Bronchial epithelial cell (primary cell): ENCODE results near the gene BICRA. TPM values are rescaled to one million over a fixed set of nuclear protein-coding genes. Genes with fewer than 3 reads are reported as not detected.

ENCODE experiments used
- DNase-seq: peaks from one replicate; pipeline ENCODE4 v3.0.0-alpha.2; 2010; ENCODE audit warnings: low read depth
- FAIRE-seq: peaks from 2 replicates; lab custom pipeline; 2011; peaks lifted over from hg19 to GRCh38; lab: Jason Lieb, UNC
- H3K27me3 ChIP-seq: 2 replicates; pipeline ENCODE4 v1.5.1; 2011; ENCODE audit warnings: low read length; ENCODE audit not compliant: control insufficient read depth, insufficient read depth
- H3K36me3 ChIP-seq: 2 replicates; pipeline ENCODE4 v1.5.1; 2011; ENCODE audit warnings: low read length; ENCODE audit not compliant: control insufficient read depth, insufficient read depth
- H3K4me3 ChIP-seq: 2 replicates; pipeline ENCODE4 v1.5.1; 2011; ENCODE audit warnings: mild to moderate bottlenecking, low read depth, low read length, control low read depth
- total RNA-seq: library from RNA; depleted of rRNA; stranded (reverse); fragments of >200 nt; gene quantifications from 2 replicates; pipeline ENCODE4 v1.2.1, GENCODE V29; 2014
- TF ChIP-seq, protein P1 (sequence below): IDR thresholded peaks from 2 replicates; pipeline ENCODE4 v1.5.1; 2011; ENCODE audit warnings: mild to moderate bottlenecking, moderate library complexity, low read length, control low read depth, inconsistent platforms; ENCODE audit not compliant: insufficient read depth, severe bottlenecking

Gene BICRA
- total RNA-seq, 1 donor from 2014 or later: 4.5 TPM

GRCh38 chr19:47615230-47615629, 6.3 kb downstream of the BICRA start:
- DNase-seq: no peak
- no peaks in the 10 kb centered on the region for H3K27me3 ChIP-seq
- TF ChIP-seq, protein P1, sequence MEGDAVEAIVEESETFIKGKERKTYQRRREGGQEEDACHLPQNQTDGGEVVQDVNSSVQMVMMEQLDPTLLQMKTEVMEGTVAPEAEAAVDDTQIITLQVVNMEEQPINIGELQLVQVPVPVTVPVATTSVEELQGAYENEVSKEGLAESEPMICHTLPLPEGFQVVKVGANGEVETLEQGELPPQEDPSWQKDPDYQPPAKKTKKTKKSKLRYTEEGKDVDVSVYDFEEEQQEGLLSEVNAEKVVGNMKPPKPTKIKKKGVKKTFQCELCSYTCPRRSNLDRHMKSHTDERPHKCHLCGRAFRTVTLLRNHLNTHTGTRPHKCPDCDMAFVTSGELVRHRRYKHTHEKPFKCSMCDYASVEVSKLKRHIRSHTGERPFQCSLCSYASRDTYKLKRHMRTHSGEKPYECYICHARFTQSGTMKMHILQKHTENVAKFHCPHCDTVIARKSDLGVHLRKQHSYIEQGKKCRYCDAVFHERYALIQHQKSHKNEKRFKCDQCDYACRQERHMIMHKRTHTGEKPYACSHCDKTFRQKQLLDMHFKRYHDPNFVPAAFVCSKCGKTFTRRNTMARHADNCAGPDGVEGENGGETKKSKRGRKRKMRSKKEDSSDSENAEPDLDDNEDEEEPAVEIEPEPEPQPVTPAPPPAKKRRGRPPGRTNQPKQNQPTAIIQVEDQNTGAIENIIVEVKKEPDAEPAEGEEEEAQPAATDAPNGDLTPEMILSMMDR: no peak
- H3K4me3 ChIP-seq: no peak overlapping the region
- FAIRE-seq: no peak
- H3K36me3 ChIP-seq: peaks cover 7% of the 10 kb centered on the region

GRCh38 chr19:47615714-47616113, 6.8 kb downstream of the BICRA start:
- DNase-seq: no peak

DNA sequence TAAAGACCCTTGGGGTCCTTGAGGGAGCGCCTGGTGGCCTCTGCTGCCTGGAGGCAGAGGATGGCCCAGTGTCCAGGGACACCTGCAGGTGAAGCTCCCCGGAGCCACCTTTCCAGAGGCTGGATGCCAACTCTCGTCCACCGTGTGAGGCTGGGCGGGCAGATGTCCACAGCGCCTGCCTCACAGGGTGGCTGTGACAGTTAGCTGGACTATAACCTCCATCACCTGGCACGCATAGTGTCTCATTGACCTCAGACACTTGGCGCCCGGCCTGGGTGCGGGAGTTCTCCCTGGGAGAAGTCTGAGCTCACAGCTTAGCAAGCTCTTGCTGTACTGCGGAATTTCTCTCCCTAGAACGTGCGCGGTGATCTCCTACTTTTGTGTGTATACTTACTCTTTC, 9.8 kb downstream of the BICRA start:
- FAIRE-seq: no peak
- H3K4me3 ChIP-seq: no peak overlapping the region
- peaks cover 5% of the 10 kb centered on the region for H3K36me3 ChIP-seq
- H3K27me3 ChIP-seq: no peaks in the 10 kb centered on the region
- no peak for DNase-seq
- TF ChIP-seq, protein P1: no peak

More at GRCh38 chr19:47615714-47616113, 6.8 kb downstream of the BICRA start:
- H3K27me3 ChIP-seq: no peaks in the 10 kb centered on the region
- FAIRE-seq: no peak
- H3K36me3 ChIP-seq: peaks cover 8% of the 10 kb centered on the region
- no peak overlapping the region for H3K4me3 ChIP-seq
- TF ChIP-seq, protein P1: no peak

DNA sequence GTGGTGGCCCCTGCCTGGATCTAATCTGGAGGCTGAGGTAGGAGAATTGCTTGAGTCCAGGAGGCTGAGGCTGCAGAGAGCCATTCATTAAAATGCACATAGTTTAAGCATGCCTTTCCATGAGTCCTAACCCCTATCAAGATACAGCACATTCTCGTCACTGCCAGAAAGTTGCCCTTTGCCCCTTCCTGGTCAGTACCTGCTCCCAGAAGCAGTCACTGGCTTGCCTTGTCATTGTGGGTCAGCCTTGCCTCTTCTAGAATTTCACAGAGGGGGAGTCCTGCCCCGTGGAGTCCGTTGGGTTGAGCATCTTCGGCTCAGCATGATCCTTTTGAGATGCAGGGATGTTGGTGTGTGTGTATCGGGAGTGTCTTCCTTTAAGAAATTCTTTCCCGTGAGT, 10.8 kb downstream of the BICRA start:
- TF ChIP-seq, protein P1: no peak
- H3K27me3 ChIP-seq: no peaks in the 10 kb centered on the region
- FAIRE-seq: no peak
- H3K4me3 ChIP-seq: no peak overlapping the region
- peaks cover 4% of the 10 kb centered on the region for H3K36me3 ChIP-seq
- DNase-seq: no peak

DNA sequence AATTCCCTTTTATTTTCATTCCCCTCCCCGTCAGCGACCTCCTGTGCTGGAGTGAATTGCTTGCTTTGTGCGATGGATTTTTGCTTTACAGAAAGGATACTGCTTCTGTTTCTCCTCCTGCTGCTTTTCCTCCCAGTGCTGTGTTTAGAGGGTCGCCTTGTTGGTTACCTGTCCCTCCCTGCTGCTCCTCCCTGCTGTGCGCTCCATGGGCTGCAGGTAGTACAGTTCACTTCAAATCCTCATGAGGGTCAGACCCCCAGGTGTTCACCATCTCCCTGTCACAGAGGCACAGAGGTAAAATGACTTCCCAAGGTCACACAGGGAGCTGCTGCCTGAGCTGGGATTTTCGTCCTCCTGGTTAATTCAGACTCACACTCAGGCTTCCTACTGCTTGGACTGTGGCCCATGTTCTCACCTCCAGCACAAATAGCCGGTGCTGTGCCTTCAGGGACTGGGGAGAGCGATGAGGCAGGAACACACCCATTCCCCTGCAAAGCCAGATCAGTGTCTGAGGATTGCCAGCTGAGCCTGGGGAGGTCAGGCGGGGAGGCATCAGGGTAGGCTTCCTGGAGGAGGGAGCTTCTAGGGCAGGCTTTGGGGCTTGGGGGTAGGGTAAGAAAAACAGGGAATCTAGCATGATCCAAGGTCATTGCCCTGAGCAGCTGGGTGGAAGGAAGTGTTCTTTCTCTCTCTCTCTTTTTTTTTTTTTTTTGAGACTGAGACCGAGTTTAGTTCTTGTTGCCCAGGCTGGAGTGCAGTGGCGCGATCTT, 14.4 kb downstream of the BICRA start:
- TF ChIP-seq, protein P1: no peak
- Histone ChIP-seq H3K4me3 (no peak overlapping the region), H3K36me3 (peaks cover 4% of the 10 kb centered on the region), H3K27me3 (no peaks in the 10 kb centered on the region)
- DNase-seq: no peak
- no peak for FAIRE-seq
